ENCODE measurements around the gene RAB3GAP1.

Gene RAB3GAP1

DNA sequence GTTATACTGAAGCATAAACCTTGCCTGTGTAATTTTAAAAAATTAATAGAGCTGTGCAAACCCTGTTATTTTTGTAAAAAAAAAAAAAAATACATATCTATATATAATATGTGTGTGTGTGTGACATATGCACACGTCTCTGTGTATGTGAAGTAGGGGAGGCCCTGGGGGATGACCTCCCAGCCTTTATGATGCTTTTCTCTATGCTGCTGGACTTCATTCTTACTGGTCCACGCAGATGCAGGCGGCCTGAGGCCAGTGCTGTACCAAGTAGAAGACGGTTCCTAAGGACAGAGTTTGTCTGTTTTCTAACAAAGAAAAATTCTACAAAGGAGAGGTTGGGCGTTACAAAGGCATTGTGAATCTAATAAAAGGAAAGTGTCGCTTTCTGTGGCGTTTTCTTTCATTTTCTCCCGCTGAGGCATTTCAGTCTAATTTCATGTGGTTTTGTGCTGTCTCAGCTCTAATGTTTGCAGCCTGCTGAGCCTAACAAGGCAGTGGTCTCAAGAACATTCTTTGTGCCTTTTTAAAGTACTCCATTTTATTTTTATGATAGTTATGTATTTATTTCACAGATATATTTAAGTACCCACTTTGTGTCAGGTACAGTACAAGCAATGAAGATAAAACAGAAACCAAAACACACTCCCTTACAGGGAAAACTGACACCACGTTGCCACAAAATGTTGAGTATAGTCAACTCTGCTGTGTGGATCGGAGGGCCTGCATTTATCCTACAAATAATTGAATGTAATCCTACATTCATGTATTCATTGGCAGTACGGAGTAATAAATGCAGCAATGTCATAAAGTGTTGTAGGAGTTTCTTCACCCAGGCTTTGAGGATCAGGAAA lies 118.0 kb downstream of the RAB3GAP1 start:
- DNase-seq: no peak

DNA sequence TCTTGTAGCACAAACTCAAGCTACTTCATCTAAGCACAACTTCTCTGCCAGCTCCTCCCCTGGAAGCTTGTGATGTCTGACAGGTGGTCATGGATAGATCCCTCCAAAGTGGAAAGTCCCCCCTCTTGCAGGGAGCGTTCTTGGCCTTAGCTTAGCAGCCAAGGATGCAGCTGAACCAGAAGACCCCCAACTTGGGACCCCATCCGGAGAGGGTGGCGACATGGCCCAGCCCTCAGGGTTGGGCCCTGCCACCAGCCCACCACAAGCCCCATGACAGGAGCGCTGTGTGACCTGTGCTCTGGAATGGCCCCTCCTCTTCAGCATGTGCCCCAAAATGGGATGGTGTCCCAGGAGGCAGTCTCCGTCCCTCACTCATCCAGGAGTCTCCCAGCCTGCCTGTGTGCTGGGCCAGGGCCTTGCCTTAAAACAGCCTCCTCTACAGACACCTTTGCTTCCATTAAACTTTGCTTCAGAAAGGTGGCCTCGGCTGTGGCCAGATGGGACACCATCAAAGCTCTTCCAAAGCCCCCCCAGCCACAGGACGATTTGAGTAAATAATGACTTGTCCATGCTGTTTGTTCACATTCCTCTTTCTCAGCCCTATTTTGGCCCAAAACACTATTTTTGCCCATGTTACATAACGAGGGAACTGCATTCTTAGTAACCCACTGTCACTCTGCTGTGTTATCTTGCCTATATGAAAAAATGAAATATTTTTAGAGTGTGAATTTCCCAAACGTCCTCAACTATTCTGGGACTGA lies 122.1 kb downstream of the RAB3GAP1 start:
- no peak for DNase-seq

DNA sequence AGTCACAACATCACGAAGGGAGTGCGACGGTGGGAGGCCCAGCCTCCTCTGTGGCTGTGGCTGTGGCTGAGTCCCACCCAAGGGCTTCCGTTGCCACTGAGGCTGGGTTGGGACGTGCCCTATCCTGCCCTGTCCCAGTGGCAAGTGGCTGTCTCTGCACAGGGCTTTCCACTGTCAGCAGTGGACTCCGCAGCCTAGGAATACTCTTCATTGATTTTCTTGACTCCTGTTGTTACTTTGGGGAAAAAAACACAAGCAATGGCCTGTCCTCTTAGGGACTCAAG lies 122.7 kb downstream of the RAB3GAP1 start:
- DNase-seq: no peak

DNA sequence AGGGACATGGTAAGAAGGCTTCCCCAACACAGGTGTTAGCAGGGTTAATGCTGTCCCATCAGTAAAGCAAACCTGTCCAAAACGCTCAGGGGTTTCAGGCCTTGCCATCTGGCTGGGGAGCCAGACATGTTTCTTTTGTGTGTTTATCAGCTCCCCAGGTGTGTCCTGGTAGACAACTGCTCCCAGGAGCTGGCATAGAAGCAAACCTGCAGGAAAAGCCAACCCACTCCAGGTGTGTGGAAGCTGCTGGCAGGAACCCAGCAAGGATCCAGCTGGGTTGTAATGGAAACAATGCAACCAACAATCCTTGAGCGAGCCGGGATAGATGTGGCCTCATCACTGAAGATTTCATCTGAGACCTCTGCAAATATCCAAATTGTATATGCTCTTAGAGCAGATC lies 123.1 kb downstream of the RAB3GAP1 start:
- DNase-seq: no peak

DNA sequence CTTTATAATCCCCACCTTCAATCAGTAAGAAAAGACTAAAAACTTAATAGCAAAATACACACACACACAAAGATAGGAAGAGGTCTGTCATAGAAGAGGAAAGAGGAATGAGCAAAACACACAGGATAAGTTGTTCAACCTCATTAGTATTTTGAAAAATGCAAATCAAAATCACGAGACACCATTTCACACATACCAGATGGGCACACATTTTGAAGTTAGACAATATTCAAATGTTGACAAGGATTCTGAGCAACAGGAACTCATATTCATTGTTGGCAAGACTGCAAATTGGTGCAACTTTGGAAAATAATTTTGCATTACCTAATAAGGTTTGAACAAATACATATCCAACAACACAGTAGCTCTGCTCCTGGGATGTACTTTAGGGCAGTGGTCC lies 127.6 kb downstream of the RAB3GAP1 start:
- no peak for DNase-seq

DNA sequence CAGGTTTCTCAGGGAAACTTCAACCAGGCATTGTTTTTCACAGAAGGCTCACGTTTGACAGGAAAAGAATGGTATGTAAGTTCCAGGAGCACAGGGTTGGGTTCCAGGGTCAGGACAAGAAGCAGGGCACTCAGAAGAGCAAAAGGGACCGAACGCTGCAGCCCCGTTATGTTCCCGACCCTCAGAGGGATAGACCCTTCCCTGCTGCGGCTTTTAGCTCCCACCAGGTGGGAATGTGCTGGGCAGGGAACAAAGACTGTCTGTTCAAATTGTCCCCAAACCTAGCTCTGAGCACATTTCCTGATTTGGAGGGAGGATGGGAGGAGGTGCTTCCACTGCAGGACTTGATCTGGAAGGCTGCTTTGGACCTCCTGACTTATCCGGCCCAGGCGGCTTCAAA lies 130.1 kb downstream of the RAB3GAP1 start:
- DNase-seq: no peak

DNA sequence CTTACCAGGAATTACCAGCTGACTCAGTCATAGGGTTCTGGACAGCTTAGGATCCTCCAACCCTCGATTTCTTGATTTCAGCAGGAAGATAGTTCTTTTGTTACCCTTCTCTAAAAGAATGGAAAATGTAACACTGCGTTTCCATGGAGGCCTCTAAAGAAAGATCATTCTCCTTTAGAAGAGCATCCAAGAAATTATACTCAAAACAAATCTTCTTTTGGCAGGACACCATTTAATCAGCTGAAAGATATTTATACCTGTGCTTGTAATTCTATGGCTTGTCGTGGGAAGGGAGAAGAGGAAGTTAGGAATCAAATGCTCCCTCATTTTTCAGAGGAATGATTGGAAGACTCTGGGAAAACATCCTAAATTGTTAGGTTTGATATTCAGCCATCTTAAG lies 130.5 kb downstream of the RAB3GAP1 start:
- DNase-seq: no peak

DNA sequence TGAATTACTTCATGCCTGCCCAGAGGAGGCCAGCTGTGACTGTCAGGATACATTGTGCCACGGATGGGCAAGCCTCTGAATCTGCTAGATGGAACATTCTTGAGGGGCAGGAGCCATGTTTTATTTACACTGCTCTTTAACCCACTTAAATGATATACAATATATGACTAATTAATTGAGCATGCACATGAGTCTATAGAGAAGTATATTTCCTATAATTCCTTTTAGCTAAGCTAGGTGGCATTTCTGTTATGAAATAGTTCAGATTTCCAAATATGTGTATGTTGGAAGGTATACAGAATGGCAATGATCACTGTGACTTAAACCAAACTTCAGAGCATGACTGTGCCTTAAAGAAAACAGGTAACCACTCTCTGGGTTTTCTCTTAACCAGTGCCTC lies 131.7 kb downstream of the RAB3GAP1 start:
- no peak for DNase-seq

DNA sequence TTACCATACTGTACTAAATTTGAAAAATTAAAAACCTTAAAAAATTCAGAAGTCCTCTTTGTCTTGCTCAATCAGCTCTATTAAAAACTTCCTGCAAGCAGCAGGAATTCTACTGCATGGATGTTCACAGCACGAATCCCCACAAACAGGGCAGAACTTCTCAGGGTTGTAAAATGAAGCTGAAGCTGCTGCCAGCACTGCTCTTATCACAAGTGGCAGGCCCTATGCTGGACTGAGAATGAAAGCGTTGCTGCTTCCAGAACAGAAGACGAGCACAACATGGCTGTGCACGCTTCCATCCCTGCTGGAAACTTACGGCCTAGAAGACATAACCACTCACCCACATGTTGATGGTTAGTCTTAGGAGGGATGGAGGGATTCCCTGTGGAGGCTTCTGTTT lies 134.0 kb downstream of the RAB3GAP1 start:
- no peak for DNase-seq

DNA sequence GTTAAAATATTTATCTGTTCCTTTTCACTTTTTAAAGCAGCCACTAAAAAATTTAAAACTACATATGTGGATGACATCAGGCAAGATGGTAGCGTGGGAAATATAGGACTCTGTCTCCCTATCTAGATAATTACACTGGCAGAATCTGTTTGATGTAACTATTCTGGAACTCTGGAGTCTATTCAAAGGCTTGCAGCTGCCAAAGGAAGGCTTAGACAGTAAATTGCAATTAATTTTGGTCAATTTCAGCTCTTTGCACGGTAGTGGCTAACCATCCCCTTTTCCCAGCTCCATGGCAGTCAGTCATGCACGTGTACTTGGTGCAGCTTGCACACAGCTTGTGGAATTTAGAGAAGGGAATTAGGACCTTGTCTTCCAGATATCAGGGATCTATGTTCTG lies 135.2 kb downstream of the RAB3GAP1 start:
- DNase-seq: no peak

DNA sequence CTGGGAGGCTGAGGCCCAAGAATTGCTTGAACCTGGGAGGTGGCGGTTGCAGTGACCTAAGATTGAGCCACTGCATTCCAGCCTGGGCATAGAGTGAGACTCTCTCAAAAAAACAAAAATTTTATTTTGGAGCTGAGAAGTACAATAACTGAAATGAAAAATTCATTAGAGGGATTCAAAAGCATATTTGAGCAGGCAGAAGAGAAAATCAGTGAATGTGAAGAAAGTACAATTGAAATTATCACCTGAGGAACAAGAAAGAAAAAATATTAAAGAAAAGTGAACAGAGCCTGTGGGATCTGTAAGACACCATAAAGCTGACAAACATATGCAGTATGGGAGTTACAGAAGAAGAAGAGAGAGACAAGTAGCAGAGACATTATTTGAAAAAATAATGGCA lies 137.1 kb downstream of the RAB3GAP1 start:
- no peak for DNase-seq

DNA sequence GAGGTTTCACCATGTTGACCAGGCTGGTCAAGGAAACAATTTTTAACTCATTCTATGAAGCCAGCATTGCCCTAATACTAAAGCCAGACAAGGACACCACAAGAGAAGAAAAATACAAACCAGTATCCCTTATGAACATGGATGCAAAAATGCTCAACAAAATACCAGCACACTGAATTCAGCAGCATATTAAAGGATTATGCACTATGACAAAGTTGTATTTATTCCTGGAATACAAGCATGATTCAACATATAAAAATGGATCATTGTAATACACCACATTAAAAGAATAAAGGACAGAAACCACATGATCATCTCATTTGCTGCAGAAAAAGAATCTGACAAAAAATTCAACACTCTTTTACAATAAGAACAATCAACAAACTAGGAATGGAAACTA lies 138.7 kb downstream of the RAB3GAP1 start:
- DNase-seq: no peak

DNA sequence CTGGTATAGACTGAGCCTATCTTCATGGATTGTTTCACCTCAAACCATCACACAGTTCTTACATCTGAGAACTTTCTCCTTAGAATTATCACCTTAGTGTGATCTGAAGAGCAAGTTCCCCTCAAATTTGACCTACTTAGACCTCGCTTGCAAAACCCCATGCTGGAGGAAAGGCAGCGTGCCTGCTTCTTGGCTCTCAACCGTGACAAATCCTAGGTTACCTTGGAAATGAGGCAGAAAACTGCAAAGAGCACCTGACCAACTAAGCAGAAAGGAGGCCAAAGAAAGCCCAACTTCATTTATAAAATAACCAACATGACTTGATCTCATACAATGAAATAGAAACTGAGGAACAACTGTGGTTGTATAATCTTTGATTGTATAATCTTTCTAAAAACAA lies 146.4 kb downstream of the RAB3GAP1 start:
- no peak for DNase-seq

DNA sequence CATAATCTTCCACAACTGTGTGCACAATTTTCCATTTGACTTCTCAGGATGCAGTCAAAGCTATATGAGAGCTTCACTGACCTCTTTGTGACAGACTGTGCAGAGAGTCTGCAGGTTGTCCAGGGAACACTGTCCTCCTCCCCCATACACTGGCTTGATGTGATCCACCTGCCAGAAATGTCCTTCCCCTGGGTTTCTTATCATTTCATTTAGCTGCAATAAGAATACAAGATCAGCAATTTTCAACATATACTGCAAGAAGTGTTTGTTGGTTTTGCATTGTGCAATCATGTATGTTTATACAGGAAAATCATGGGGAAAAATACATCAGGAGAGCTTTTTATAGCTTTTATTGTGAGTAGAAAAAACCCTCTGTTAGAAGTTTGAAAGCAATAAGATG lies 150.7 kb downstream of the RAB3GAP1 start:
- no peak for DNase-seq

DNA sequence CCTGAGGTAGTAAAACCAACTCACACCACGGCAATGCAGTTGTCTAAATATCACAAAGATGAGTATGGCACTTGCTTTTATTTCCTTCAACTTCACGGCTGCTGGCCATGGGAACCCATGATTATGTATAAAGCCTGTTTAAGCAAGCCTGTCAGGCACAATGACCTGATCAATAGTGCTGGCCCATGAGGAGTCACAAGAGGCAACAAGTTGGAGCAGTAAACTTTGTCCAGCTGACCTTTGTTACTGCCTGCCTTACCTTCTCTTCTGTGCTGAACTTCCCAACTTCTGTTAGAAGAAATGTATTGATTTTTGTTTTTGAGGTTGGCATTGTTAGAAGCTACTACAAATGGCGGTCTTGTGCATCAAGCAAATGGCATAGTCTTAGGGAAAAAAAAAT lies 151.9 kb downstream of the RAB3GAP1 start:
- DNase-seq: no peak

DNA sequence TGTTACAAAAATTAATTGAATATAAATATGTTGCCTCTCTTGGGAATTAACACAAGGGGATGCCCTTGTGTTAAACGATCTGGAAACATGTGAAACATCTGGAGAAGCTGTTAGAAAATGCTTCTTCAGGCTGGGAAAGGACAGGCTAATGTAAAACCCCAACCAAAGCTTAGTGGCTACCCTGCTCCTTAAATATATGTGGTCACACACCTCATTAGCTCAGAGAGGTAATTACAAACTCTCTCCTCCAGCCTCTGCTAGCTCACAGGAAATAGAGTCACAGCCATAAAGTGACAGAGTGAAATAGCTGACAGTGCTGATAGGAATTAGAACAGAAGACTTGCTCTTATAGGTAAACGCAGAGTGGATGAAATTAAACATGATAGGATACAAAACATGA lies 155.9 kb downstream of the RAB3GAP1 start:
- DNase-seq: no peak

DNA sequence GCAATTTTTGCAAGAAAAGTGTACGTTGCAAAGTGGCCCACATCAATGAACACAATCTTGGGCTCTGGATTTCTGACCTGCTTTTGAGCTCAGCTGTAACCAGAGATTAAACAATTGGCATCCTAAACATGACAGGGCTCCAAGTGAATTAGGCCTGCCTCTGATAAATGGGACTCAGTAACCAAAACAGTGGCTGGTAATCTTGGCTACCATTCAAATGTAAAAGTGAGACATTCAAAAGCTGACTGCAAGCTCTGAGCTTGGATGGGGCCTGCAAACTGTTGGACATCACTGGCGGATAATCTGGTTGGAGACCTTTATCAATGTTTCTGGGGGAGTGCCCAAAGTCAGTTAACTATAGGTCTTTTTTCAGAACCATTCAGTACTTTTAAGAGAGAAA lies 160.7 kb downstream of the RAB3GAP1 start:
- DNase-seq: no peak

DNA sequence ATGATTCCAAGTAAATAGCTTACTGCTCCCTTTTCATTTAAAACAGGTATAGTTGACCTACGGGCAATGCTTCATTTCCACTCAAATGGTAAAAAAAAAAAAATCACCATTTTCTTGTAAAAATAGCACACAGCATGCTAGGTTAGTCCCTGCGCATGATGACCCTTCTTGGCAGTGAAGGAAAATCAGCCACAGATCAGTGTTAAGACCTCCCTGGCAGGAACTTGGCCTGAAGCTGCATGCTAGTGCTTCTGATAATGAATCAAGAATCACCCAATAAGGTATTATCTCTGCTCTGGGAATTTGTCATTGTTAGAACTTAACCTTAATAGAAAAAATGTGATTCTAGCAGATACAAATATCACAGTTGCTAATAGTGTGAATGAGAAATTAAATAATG lies 166.3 kb downstream of the RAB3GAP1 start:
- no peak for DNase-seq

DNA sequence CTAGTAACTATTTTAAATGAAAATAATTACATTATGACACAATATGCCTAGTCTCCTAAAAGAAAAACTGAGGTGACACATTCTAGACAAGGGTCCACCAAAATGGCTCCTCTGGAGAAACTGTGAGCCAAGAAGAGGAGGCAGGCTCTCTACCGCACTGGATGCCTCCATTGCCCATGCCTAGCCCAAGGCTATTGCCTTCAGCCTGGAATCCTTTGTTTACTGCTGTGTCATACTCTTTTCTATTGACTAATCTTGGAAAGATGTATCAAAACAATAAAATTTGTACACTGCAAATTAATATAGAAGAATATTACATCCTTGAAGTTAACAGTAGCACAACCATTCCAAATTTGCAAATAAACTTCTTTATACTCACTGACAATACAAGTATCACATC lies 167.1 kb downstream of the RAB3GAP1 start:
- no peak for DNase-seq
